Putamen (tissue), 1 donor: ENCODE data around the gene DOK3.

Experiments
- DNase-seq: peaks from one replicate; pipeline ENCODE4 v3.0.0-alpha.2; 2016; ENCODE audit warnings: low spot score

DOK3 gene

DNA sequence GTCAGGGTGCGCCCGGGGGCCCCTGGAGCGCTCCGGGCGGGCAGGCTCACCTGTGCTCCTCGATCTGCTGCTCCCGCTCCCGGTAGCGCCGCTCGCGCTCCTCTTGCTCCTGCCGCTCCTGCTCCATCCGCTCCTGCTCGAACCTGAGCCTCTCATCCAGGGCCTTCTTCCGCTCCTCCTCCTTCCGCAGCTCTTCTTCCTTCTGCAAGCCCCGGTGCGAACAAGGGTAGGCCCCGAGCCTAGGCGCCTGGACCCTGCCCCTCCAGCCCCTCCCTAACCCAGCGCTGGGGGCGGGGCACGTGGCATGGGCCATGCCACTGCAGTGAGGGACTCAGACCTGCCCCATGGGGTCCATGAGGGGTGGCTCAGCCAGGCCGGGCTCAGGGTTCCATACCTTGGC, 42.8 kb downstream of the DOK3 start:
- no peak for DNase-seq

DNA sequence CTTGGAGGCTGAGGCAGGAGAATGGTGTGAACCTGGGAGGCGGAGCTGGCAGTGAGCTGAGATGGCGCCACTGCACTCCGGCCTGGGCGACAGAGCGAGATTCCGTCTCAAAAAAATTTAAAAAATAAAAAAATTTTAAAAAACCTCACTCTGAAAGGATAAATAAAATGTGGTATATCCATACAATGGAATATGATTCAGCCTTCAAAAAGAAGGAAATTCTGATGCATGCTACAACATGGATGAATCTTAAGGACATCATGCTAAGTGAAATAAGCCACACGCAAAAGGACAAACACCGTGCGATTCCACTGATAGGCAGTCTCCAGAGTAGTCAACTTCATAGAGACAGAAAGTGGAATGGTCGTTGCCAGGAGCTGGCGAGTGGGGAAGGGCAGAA, 44.6 kb downstream of the DOK3 start:
- DNase-seq: no peak

DNA sequence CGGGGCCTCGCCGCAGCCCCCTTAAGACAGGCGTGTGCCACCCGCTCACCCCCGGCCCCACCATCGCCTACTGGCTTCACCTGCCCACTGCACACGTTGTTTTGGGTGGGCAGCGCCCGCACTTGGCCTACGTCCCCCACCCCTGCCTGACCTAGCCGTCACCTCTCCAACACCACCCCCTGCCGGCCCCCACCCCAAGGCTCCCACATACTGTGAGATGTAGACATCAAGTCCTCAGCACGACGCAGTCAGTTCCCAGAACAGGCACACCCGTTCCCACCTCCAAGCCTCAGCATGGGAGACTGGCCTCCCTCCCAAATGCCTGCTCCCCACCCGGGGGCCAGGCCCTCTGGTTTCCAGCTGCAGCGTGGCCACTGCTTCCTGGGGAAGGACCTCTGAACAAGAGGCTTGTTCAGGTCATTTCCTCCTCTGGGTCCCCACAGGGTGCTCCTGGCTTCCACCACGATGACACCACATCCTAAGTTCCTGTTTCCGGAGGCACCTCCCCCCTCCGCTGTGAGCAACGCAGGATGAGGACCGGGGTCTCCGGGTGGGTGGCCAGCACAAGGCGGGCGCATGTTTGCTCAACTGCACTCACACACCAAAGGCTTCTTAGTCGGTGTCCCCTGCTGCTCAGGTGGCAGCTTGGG, 47.5 kb downstream of the DOK3 start:
- no peak for DNase-seq

DNA sequence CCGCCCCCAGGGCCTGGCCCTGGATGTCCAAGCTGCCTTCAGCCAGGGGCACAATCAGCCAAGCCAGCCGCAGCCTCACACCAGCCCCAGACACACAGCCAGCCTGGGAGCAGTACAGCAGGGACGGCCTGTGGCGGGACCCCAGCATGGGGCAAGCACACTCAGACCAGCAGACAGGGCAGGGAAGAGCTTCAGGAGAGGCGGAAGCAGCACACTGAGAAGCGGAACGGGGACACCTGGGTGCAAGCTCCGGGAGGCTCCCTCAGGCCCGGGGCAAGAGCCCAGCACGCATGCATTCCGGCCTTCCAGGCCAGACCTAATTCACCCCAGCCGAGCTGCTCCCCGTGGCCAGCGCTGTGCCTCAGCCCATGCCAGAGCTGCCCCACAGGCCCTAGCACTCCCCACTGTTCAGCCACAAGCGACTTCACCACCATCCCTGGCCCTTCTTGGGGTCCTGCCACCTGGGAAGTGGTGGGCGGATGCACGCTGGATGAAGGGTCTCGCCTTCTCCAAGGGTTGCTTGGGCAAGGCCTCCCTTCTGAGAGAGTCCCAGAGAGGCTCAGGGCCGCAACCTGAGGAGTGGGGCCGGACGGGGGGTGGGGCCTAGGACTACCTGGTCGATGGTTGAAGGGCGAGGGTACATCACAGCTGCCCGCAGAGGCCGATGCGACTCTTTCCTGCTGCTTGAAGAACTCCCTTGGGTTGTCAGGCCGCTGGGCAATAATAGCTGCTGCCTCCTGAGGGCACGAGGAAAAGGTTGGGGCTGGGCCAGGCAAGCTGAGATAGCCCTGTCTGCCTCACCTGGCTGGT, 49.6 kb downstream of the DOK3 start:
- no peak for DNase-seq

DNA sequence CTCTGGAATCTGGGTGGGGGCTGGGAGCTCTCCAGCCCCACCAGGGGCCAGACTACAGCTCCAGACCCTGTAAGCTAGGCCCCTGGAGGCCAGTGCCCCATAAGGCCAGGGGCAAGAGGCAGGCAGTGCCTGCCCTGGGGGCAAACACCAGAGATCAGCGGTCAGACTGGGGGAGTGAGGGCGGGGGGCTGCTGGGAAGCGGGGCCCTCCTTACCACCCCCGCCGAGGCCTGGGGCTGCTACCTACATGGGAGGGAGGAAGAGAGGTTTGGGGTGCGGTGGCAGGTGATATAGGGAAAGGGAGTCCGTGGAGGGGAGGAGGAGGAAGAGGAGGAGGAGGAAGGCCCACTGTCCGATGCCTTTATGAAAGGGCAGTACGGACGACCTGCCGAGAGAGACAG, 50.3 kb downstream of the DOK3 start:
- DNase-seq: no peak

DNA sequence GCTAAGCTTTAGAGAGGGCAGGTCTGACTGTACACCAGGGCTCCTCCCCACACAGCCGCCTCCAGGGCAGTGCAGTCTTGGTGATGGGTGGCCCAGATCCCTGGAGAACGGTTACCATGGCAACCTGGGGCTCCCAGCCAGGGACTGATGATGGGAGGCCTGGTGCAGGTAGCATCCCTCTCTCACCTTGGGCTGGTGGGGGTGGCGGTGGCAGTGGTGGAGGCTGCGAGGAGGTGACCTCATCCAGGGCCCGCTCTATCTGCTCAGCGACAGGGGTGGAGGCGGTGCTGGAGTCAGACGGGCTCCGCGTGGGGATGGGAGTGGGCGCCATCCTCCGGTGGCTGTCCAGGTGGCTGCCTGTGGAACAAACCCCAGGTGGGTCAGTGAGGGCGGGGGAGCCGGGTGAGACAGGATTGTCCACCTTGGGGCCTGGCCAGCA, 50.7 kb downstream of the DOK3 start:
- DNase-seq: peak; percentile 87

DNA sequence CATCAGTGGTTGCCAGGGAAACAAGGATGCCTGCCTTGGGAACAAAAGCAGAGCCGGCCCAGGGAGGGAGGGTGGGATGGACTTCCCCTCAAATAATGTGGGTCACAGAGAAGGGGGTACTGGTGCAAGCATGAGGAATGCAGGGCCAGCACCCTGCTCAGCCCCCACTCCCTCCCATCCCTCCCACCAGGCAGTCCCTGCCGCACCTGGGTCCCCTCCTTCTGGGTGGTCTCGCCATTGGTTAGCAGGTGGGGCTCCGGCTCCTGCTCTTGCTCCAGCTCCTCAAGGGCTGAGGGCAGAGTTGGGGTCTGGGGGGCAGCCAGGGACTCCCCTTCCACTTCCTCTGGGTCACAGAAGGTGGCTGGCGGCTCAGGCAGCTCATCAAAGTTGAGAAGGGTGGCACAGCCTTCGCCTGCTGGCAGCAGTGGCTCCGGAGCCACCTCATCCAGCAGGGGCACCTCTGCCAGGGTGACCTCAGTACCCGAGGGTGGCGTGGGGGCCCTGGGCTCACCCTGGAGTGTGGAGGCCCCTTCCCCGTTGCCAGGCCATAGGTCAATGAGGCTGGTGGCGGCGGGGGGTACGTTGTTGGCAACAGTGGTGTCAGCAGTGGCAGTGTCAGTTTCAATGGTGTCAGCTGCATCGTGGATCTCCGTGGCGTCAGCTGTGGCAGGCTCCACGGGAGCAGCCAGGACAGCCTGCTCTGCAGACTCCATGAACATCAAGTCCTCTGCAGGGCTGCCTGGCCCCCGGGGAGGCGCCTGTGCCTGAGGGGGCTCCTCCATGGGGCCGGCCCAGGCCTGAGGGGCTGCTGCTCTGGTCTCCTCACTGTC, 51.6 kb downstream of the DOK3 start:
- no peak for DNase-seq

DNA sequence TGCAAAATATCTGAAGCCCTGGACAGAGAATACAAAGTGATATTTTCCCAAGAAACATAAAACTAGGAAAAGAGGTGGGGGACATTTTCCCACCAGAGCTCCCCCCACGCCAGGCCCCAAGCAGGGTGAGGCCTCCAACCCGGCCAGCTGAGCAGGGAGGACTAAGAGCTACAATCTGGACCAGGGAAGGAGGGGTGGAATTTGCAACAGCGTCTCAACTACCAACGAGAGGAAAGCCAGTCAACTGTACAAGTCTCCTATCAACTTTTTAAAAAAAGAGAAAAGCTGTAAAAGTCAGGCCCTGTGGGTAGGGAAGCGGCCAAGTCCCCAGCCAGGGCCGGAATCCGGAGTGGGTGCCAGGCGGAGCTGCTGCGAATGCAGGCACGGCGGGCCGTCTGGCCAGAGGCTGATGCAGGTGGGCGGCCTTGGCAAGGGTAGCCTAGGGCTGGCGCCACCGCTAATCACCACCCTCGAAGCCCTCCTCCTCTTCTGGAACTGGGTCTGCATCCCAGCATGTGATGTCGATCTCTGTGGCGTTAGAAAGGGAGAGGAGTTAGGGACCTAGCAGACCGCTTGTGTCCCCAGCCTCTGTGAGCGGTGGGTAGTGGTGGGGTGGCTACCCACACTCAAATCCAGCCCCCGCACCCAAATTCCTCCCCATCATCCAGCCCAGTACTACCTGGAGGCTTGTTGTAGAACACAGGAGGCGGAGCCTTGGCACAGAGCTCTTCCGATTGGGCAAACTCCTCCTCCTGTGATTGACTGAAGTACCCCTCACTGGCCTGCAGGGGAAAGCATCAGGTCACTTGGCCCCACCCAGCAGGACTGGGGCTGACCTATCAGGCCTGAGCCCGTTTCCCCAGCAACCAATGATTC, 52.4 kb downstream of the DOK3 start:
- DNase-seq: peak; percentile 87

DNA sequence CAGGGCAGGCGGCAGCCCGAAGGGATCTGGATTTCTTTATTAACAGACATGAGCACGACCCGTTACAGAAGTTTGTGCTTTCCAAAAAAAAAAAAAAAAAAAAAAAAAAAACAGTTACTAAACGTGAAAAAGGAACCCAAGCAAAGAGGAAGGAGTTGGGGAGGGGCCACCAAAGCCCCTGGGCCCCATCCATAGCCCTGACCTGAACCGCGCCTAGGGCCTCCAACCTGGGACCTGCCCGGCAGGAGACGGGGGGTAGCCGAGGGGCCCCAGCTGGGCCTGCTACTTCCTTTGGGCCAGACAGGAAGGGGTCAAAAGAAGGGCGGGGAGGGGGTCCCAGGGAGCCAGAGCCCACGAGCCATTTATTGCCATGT, 53.0 kb downstream of the DOK3 start:
- no peak for DNase-seq

DNA sequence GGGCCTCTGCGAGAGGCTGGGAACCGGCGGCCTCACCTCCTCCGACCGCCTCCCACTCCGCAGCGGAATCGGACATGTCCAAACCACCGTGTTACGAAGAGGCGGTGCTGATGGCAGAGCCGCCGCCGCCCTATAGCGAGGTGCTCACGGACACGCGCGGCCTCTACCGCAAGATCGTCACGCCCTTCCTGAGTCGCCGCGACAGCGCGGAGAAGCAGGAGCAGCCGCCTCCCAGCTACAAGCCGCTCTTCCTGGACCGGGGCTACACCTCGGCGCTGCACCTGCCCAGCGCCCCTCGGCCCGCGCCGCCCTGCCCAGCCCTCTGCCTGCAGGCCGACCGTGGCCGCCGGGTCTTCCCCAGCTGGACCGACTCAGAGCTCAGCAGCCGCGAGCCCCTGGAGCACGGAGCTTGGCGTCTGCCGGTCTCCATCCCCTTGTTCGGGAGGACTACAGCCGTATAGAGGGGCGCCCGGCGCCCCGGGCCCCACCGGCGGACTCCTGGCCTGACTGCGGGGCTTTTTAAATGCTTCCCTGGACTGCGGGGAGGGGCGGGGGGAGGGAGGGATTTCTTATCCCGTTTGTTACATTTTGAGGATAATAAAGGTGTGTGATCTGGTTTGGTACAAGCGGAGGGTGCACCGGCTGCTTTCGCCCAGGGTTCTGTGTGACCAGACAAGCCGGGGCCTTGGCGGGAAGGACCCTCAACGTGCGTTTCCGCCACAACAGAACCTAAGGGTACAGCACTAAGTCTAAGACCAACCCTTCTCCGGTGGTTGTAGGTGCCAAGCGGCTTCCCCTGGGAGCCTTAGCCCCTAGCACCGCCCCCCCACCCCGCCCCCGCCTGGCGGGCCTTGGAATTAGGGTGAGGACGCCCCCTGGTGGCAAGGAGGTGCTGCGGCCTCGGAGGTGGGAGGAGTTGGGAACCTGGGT, 53.7 kb downstream of the DOK3 start:
- peak; percentile 84 for DNase-seq

DNA sequence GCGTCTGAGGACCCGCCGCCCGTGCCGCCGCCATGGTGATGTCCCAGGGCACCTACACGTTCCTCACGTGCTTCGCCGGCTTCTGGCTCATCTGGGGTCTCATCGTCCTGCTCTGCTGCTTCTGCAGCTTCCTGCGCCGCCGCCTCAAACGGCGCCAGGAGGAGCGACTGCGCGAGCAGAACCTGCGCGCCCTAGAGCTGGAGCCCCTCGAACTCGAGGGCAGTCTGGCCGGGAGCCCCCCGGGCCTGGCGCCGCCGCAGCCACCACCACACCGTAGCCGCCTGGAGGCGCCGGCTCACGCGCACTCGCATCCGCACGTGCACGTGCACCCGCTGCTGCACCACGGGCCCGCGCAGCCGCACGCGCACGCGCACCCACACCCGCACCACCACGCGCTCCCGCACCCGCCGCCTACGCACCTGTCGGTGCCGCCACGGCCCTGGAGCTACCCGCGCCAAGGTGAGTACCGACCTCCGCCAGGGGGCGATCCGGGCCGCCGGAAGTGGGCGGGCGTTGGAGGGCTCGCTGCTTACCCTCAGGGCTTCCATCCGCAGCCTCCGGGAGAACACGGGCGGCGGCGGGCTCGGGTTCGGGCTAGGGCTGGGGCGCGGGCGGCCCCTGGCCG, 54.5 kb downstream of the DOK3 start:
- peak; percentile 53 for DNase-seq

DNA sequence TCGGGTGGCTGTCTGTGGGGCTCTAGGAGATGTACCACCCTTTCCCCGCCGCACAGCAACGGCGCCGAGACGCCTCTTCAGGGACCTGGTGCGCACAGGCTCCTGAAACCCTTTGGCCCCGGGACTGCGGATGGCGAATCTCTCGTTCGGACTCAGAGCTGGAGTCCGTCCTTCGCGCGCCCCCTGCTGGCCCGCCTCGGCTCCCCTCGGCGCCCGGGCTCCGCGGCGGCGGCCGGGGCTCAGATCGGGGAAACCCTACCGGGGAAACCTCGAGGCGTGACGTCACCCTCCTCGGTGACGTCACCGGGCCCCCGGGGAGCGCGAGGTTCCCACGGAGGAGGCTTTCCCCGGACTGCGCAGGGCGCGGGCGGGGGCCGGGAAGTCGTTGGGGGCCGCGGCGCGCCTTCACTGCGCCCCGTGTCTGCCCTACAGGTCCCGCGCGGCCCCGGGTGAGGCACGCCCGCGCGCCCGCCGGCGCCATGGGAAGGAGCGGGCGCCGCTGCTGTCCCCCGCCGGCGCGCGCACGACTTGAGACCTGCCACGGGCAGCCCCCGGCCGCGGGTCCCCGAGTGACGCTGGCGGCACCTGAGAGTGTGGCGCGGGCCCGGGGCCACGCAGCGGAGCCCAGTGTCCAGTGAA, 55.1 kb downstream of the DOK3 start:
- DNase-seq: peak; percentile 84

DNA sequence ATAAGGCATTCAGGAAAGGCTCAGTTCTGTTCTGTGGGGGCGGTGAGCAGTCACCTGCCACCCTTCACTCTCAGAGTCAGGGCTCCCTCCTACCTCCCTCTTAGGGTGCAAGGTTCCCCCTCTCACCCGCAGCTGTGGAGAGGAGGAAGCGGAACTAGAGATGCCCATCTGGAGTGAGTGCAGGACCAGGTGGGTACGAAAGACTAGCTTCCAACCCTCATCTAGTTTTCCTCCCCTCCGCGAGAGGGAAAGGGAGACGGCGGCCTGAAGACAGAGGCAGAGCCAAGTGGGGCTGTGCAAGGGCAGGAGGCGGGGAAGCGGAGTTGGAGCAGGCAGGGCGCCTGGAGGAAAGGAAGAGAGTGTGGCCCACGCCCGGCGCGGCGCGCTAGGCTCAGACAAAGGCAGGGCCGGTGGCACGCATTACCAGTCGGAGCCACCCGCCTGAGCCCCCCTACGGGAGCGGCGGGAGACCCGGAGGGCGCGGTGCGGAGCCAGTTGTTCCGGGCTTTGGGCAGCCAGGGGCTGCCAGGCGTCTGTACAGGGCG, 55.7 kb downstream of the DOK3 start:
- DNase-seq: peak; percentile 64

DNA sequence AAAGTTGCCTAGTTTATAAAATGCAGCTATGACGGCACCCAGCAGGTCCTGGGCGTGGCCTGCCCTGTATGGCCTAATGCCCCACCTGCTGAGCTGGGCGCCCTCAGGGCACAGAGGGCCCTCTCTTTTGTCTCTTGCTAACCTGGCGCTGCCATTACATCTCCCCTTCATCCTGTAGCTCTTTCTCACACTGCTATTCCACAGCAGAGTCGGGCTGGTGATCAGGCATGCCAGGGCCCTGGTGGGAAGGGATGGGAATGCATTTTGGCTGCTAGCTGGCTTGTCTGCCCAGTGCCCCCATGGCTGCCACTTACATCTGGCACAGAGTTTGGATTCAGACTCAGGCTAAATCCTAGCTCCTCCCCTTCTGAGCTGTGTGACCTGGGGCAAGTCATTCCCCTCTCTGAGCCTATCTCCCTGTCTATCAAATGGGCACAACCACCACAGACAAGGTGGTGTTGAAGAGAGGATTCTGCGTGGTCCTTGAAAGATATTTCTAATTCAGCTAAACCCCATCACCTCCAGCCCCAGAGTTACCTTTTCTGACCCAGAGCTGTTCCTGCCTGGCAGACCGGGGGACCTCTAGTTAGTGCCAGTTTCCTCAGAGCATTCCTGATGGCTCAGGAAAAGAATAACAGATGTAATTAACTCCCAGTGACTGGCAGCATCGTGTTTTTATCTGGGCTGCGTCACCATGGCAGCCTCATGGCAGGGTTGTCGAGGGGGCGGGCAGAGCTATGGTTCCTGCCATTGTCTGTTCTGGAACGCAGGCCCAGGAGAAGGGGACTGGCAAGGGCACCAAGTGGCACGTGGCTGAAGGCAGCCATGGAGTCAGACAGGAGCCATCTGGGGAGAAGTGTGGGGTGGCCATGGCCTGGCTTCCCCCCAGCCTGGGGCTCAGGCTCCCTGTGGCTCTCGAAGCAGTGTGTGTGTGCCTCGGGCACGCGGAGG, 56.7 kb downstream of the DOK3 start:
- DNase-seq: peak; percentile 70
